ENCODE measurements around the gene DUSP10. TPM values are rescaled to one million over a fixed set of nuclear protein-coding genes. Genes with fewer than 3 reads are reported as not detected.

Gene DUSP10
- total RNA-seq, 1 donor from 2014 or later: 4.7 TPM

DNA sequence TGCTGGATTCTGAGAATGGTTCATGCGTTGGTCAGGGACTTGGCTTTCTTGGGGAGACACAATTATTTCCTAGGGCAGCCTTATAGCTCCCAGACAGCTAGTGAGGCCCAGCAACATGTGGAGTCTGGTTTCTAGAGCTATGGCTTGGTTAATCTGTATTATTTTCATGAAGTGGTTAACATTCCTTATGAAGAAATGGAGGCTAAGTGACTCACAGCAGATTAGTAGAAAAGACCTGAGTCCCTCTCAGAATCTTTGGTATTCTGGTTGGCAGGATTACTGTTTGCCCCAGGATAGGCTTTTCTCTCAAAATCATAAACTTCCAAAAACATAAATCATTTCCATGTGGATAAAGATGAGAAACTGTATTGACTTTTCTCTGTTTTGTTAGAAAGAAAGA is 42.3 kb downstream of the DUSP10 start:
- Histone ChIP-seq H3K9me3 (no peaks in the 10 kb centered on the region), H3K36me3 (no peaks in the 10 kb centered on the region), H3K27ac (no peak overlapping the region), H3K27me3 (no peaks in the 10 kb centered on the region), H3K4me3 (no peak overlapping the region), H3K4me1 (peaks cover 4% of the 10 kb centered on the region)
- intact Hi-C loops (cut with DNase I): no loop called here
- no peak for TF ChIP-seq POLR2AphosphoS5 (IDR thresholded peaks at IDR 0.05; ENCODE audit: insufficient read depth in 1 of 2, low read depth in 1 of 2)
- no peak for TF ChIP-seq POLR2A (IDR thresholded peaks at IDR 0.05)
- TF ChIP-seq, protein P1, sequence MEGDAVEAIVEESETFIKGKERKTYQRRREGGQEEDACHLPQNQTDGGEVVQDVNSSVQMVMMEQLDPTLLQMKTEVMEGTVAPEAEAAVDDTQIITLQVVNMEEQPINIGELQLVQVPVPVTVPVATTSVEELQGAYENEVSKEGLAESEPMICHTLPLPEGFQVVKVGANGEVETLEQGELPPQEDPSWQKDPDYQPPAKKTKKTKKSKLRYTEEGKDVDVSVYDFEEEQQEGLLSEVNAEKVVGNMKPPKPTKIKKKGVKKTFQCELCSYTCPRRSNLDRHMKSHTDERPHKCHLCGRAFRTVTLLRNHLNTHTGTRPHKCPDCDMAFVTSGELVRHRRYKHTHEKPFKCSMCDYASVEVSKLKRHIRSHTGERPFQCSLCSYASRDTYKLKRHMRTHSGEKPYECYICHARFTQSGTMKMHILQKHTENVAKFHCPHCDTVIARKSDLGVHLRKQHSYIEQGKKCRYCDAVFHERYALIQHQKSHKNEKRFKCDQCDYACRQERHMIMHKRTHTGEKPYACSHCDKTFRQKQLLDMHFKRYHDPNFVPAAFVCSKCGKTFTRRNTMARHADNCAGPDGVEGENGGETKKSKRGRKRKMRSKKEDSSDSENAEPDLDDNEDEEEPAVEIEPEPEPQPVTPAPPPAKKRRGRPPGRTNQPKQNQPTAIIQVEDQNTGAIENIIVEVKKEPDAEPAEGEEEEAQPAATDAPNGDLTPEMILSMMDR (IDR thresholded peaks at IDR 0.05): no peak
- DNase-seq (ENCODE audit: extremely low spot score in 2 of 2): no peak

DNA sequence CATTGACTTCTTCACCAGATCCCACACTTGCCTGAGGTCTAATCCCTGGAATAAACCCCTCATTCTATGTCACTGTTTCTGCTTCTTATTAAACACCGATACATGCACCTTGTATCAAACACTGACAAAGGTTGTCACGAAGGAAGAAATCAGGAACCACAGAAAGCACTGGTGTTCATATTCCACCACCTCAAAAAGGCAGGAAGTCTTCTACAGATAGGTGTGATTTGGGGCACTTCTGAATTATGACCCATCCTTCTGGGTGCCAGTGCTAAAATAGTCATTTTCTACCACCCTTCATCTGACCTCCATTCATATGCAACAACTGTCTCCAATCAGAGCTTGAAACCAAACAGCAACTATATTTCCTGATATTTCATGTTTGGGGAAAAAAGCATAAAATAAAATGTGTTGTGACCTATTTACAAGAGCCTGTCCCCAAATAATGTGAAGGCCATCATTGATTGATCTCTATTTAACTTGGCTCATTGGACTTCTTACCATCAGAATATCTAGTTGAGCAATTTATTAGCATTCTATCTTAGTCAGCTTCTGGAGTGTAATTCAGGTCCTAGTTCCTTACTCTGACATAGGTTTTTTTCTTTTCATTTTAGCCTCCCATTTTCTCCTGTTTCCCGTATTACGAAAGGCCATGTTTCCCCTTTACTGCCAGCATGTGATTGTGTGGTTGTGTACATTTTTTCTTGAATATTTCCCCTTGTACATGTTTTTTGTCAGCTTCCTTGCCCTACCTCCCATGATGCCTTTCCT is 43.1 kb downstream of the DUSP10 start:
- Histone ChIP-seq H3K27ac (no peak overlapping the region), H3K4me3 (no peak overlapping the region), H3K36me3 (no peaks in the 10 kb centered on the region), H3K27me3 (no peaks in the 10 kb centered on the region), H3K4me1 (peaks cover 4% of the 10 kb centered on the region), H3K9me3 (no peaks in the 10 kb centered on the region)
- intact Hi-C loops (cut with DNase I): no loop called here
- DNase-seq (ENCODE audit: extremely low spot score in 2 of 2): no peak
- TF ChIP-seq, protein P1 (IDR thresholded peaks at IDR 0.05): no peak
- TF ChIP-seq POLR2A (IDR thresholded peaks at IDR 0.05): no peak
- no peak for TF ChIP-seq POLR2AphosphoS5 (IDR thresholded peaks at IDR 0.05; ENCODE audit: insufficient read depth in 1 of 2, low read depth in 1 of 2)

DNA sequence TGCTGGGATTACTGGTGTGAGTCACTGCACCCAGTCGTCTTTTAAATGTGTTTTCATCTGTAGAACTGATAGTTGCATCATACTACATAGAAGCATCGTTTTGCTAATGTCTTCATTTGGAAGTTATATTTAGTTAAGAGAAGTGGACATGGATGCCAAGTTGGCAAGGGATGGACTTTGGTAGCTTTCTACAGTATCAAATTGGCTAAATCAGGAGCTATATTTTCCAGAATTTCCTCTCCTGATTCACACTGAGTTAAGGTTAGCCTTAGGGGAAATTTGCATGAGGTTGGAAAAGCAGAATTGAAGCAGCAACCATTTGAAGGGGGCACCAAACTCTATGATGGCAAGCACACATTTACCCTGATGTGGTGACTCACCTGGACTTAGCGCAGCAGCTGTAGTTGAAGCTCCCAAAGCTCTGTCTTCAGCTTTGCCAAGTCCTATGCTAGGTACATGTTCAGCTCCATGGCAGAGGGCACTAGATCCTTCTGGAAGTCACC is 43.9 kb downstream of the DUSP10 start:
- Histone ChIP-seq H3K27me3 (no peaks in the 10 kb centered on the region), H3K36me3 (no peaks in the 10 kb centered on the region), H3K27ac (no peak overlapping the region), H3K4me1 (peaks cover 4% of the 10 kb centered on the region), H3K9me3 (no peaks in the 10 kb centered on the region), H3K4me3 (no peak overlapping the region)
- TF ChIP-seq, protein P1 (IDR thresholded peaks at IDR 0.05): no peak
- TF ChIP-seq POLR2A (IDR thresholded peaks at IDR 0.05): no peak
- TF ChIP-seq POLR2AphosphoS5 (IDR thresholded peaks at IDR 0.05; ENCODE audit: insufficient read depth in 1 of 2, low read depth in 1 of 2): no peak
- intact Hi-C loops (cut with DNase I): no loop called here
- DNase-seq (ENCODE audit: extremely low spot score in 2 of 2): no peak

DNA sequence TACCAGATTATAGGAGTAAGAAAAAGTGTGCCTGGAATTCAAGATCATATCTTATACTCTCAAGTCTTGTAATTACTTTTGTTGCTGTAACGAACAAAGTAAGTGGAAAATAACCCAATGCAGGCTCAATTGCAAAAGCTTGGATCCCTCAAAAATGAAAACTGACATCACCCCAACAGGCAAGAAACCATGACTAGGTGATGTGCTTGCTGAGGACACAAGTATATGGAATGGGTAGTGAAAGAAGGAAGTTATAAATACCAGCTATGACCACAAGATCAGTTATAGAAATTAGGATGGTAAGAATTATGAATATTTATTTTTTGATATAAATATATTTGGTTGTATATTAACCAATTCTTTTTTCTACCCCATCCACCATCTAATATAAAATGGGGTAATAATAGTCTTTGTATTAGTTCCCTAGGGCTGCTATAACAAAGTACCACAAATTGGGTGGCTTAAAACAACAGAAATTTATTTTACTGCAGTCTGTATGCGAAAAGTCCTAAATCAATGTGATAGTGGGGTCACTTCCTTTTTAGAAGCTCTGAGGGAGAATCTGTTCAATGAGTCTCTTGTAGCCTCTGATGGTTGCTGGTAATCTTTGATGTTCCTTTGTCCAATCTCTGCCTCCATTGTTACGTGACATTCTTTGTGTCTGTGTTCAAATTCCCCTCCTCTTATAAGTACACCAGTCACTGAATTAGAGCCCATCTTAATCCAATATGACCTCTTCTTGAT is 45.0 kb downstream of the DUSP10 start:
- Histone ChIP-seq H3K36me3 (no peaks in the 10 kb centered on the region), H3K27me3 (no peaks in the 10 kb centered on the region), H3K4me1 (peaks cover 4% of the 10 kb centered on the region), H3K4me3 (no peak overlapping the region), H3K27ac (no peak overlapping the region), H3K9me3 (no peaks in the 10 kb centered on the region)
- no peak for DNase-seq (ENCODE audit: extremely low spot score in 2 of 2)
- intact Hi-C loops (cut with DNase I): no loop called here
- TF ChIP-seq POLR2AphosphoS5 (IDR thresholded peaks at IDR 0.05; ENCODE audit: insufficient read depth in 1 of 2, low read depth in 1 of 2) (no peak), POLR2A (IDR thresholded peaks at IDR 0.05) (no peak)
- TF ChIP-seq, protein P1 (IDR thresholded peaks at IDR 0.05): no peak

Measured in vagina (tissue), 2 donors.